H9 (cell line): ENCODE results near the gene SLC38A3. TPM values are rescaled to one million over a fixed set of nuclear protein-coding genes. Genes with fewer than 3 reads are reported as not detected.

Source experiments
- DNase-seq: peaks from one replicate; pipeline ENCODE4 v3.0.0-alpha.2; 2017
- H2AFZ ChIP-seq: one replicate; pipeline ENCODE4 v1.6.1; 2013; ENCODE audit warnings: mild to moderate bottlenecking, low read length, control low read depth, moderate library complexity
- H2AK5ac ChIP-seq: 2 replicates; pipeline ENCODE4 v1.6.1; 2013; ENCODE audit warnings: low read length, control low read depth, mixed read lengths; ENCODE audit not compliant: insufficient read length
- H2BK120ac ChIP-seq: one replicate; pipeline ENCODE4 v1.6.1; 2013; ENCODE audit warnings: low read depth, mild to moderate bottlenecking, low read length, control low read depth, inconsistent platforms; ENCODE audit not compliant: poor library complexity, severe bottlenecking
- H2BK12ac ChIP-seq: 2 replicates; pipeline ENCODE4 v1.6.1; 2013; ENCODE audit warnings: low read length, control low read depth, mixed read lengths, low read depth; ENCODE audit not compliant: insufficient read length
- H2BK15ac ChIP-seq: 2 replicates; pipeline ENCODE4 v1.6.1; 2013; ENCODE audit warnings: low read depth, low read length, control low read depth
- H2BK20ac ChIP-seq: one replicate; pipeline ENCODE4 v1.6.1; 2013; ENCODE audit warnings: low read depth, mild to moderate bottlenecking, low read length, control low read depth, inconsistent platforms; ENCODE audit not compliant: poor library complexity, severe bottlenecking
- H2BK5ac ChIP-seq: 2 replicates; pipeline ENCODE4 v1.6.1; 2013; ENCODE audit warnings: low read length, control low read depth, mixed read lengths; ENCODE audit not compliant: insufficient read length
- H3K14ac ChIP-seq: 2 replicates; pipeline ENCODE4 v1.6.1; 2013; ENCODE audit warnings: low read length, control low read depth; ENCODE audit not compliant: insufficient read depth
- H3K18ac ChIP-seq: 2 replicates; pipeline ENCODE4 v1.6.1; 2013; ENCODE audit warnings: low read depth, mild to moderate bottlenecking, mixed read lengths, low read length, control low read depth; ENCODE audit not compliant: insufficient read length
- H3K23ac ChIP-seq: 2 replicates; pipeline ENCODE4 v1.6.1; 2013; ENCODE audit warnings: low read length, control low read depth, mixed read lengths, low read depth; ENCODE audit not compliant: insufficient read length
- H3K23me2 ChIP-seq: 2 replicates; pipeline ENCODE4 v1.6.1; 2013; ENCODE audit warnings: low read depth, mild to moderate bottlenecking, mixed read lengths, low read length, control low read depth; ENCODE audit not compliant: insufficient read length, poor library complexity, severe bottlenecking
- H3K27ac ChIP-seq: 2 replicates; pipeline ENCODE4 v1.5.1; 2013; ENCODE audit warnings: low read length, control low read depth, mixed read lengths, low read depth; ENCODE audit not compliant: insufficient read length
- H3K27me3 ChIP-seq: 2 replicates; pipeline ENCODE4 v1.6.1; 2013; ENCODE audit warnings: low read length, control low read depth, inconsistent platforms; ENCODE audit not compliant: insufficient read depth
- H3K4ac ChIP-seq: 2 replicates; pipeline ENCODE4 v1.6.1; 2013; ENCODE audit warnings: low read depth, mild to moderate bottlenecking, control low read depth, inconsistent platforms, low read length, moderate library complexity
- H3K4me1 ChIP-seq: 2 replicates; pipeline ENCODE4 v1.6.1; 2013; ENCODE audit warnings: low read length, control low read depth, inconsistent platforms; ENCODE audit not compliant: insufficient read depth
- H3K4me2 ChIP-seq: 2 replicates; pipeline ENCODE4 v1.6.1; 2013; ENCODE audit warnings: low read length, control low read depth, mixed read lengths; ENCODE audit not compliant: insufficient read length, insufficient read depth
- H3K56ac ChIP-seq: 2 replicates; pipeline ENCODE4 v1.6.1; 2013; ENCODE audit warnings: low read depth, mild to moderate bottlenecking, mixed read lengths, low read length, control low read depth; ENCODE audit not compliant: insufficient read length
- H3K79me1 ChIP-seq: 2 replicates; pipeline ENCODE4 v1.6.1; 2013; ENCODE audit warnings: low read depth, mild to moderate bottlenecking, moderate library complexity, low read length, control low read depth, inconsistent platforms; ENCODE audit not compliant: insufficient read depth, poor library complexity, severe bottlenecking
- H3K79me2 ChIP-seq: 2 replicates; pipeline ENCODE4 v1.6.1; 2013; ENCODE audit warnings: low read length, control low read depth, inconsistent platforms; ENCODE audit not compliant: insufficient read depth
- H3K9ac ChIP-seq: 2 replicates; pipeline ENCODE4 v1.6.1; 2013; ENCODE audit warnings: low read length, control low read depth, mixed read lengths; ENCODE audit not compliant: insufficient read length; ENCODE audit errors: extremely low read depth
- H3K9me3 ChIP-seq: one replicate; pipeline ENCODE4 v1.6.1; 2013; ENCODE audit warnings: low read depth, low read length, inconsistent platforms; ENCODE audit not compliant: control insufficient read depth
- H3T11ph ChIP-seq: one replicate; pipeline ENCODE4 v1.6.1; 2013; ENCODE audit warnings: mild to moderate bottlenecking, low read length, control low read depth, inconsistent platforms
- H4K20me1 ChIP-seq: one replicate; pipeline ENCODE4 v1.6.1; 2013; ENCODE audit not compliant: control insufficient read depth, insufficient read length, insufficient read depth
- H4K5ac ChIP-seq: 2 replicates; pipeline ENCODE4 v1.6.1; 2013; ENCODE audit warnings: low read depth, mild to moderate bottlenecking, mixed read lengths, low read length, control low read depth; ENCODE audit not compliant: insufficient read length
- H4K8ac ChIP-seq: replicated peaks from 2 replicates; pipeline ENCODE4 v1.6.1; 2013; ENCODE audit warnings: low read length, control low read depth, mixed read lengths, low read depth; ENCODE audit not compliant: insufficient read length
- H4K91ac ChIP-seq: 2 replicates; pipeline ENCODE4 v1.6.1; 2013; ENCODE audit warnings: low read depth, mild to moderate bottlenecking, moderate library complexity, mixed read lengths, low read length, control low read depth; ENCODE audit not compliant: insufficient read length
- H3K27ac Mint-ChIP-seq, 3 experiments: 2 replicates in 2 of 3; 3 replicates in 1 of 3; pipeline ENCODE4 v1.8.0; 2020 to 2021; ENCODE audit warnings: mixed read lengths in 3 of 3, mild to moderate bottlenecking in 1 of 3, moderate library complexity in 1 of 3
- H3K27me3 Mint-ChIP-seq: 2 replicates; pipeline ENCODE4 v1.8.0; 2021; ENCODE audit warnings: low read depth, mild to moderate bottlenecking, moderate library complexity, mixed read lengths
- H3K36me3 Mint-ChIP-seq, 3 experiments: 2 replicates in 2 of 3; 3 replicates in 1 of 3; pipeline ENCODE4 v1.8.0; 2020 to 2021; ENCODE audit warnings: low read depth in 3 of 3, mixed read lengths in 3 of 3; ENCODE audit not compliant: insufficient read depth in 1 of 3
- H3K4me1 Mint-ChIP-seq, 2 experiments: 2 replicates each; pipeline ENCODE4 v1.8.0; 2020; ENCODE audit warnings: mixed read lengths in 2 of 2
- H3K4me3 Mint-ChIP-seq, 2 experiments: 2 replicates in 1 of 2; 3 replicates in 1 of 2; pipeline ENCODE4 v1.8.0; 2020 to 2021; ENCODE audit warnings: mild to moderate bottlenecking in 2 of 2, mixed read lengths in 2 of 2, moderate library complexity in 1 of 2
- H3K9me3 Mint-ChIP-seq, 2 experiments: 2 replicates in 1 of 2; 3 replicates in 1 of 2; pipeline ENCODE4 v1.8.0; 2020; ENCODE audit warnings: mild to moderate bottlenecking in 2 of 2, mixed read lengths in 2 of 2, moderate library complexity in 1 of 2
- CTCF ChIP-seq: fragments of 200-600 bp; sonication (generic); conservative IDR thresholded peaks from 3 replicates; pipeline ENCODE4 v1.8.0; 2021; ENCODE audit warnings: antibody characterized with exemption, mild to moderate bottlenecking
- WGBS: extraction: QIAGEN DNeasy Blood & Tissue Kit; methylation state at CpG from one replicate; pipeline ENCODE4 v1.1.7; 2013; ENCODE audit warnings: missing lambda C conversion rate, low lambda C conversion rate, mixed read lengths; ENCODE audit not compliant: insufficient read length; ENCODE audit errors: extremely low coverage; 5-methylcytosine and 5-hydroxymethylcytosine counted together
- total RNA-seq: library from RNA; stranded (reverse); gene quantifications from 2 replicates; pipeline ENCODE4 v1.2.1, GENCODE V29; 2021

The SLC38A3 gene
- total RNA-seq, 1 experiment from 2014 or later = 1.4 TPM

DNA sequence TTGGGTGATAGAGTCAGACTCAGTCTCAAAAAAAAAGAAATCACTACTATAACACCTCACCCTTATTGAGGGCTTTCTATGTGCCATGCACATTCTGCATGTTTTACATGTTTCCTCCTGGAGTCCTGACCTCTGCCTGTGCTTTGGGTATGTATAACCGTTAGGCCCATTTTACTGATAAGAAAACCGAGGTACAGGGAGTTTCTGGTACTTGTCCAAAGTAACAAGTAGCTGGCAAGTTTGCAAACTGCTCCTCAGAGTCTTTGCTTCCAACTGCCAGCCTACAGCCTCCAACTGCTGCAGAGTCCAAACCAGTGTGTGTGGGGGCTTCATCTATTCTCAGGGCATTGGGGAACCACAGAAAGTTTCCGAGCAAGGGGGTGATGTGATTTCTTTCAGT, 27.2 kb downstream of the SLC38A3 start:
- Histone ChIP-seq H3K9ac (no peak overlapping the region), H4K91ac (no peak overlapping the region), H2BK20ac (no peak overlapping the region), H2BK12ac (no peak overlapping the region), H3K56ac (no peak overlapping the region), H2BK15ac (no peak overlapping the region), H2AFZ (no peak overlapping the region), H3K4me2 (no peak overlapping the region), H3K18ac (no peak overlapping the region), H3K4me1 (no peaks in the 10 kb centered on the region), H3K23ac (no peak overlapping the region), H4K5ac (no peak overlapping the region), H3K27ac (no peak overlapping the region), H3K23me2 (peaks cover 16% of the 10 kb centered on the region), H3K27me3 (no peaks in the 10 kb centered on the region), H4K8ac (no peak overlapping the region), H4K20me1 (no peaks in the 10 kb centered on the region), H3K14ac (no peak overlapping the region), H3K79me2 (peaks cover 9% of the 10 kb centered on the region; the same call in 1 of the 2 replicates), H3T11ph (no peak overlapping the region), H3K4ac (no peak overlapping the region), H2BK120ac (no peak overlapping the region), H3K9me3 (no peaks in the 10 kb centered on the region), H2BK5ac (no peak overlapping the region), H3K79me1 (peaks cover 6% of the 10 kb centered on the region), H2AK5ac (no peak overlapping the region)
- WGBS = no CpG with 5 or more reads among the region's 3 CpGs
- H3K27ac Mint-ChIP-seq = no peak overlapping the region
- H3K4me3 Mint-ChIP-seq = no peak overlapping the region
- TF ChIP-seq CTCF = no peak
- peaks cover 0 to 2% (median 0%) of the 10 kb centered on the region in 3 experiments; a peak in 1 of 7 replicates for H3K36me3 Mint-ChIP-seq
- DNase-seq = no peak
- H3K4me1 Mint-ChIP-seq = peaks cover 37 to 46% of the 10 kb centered on the region in 2 experiments
- H3K27me3 Mint-ChIP-seq = peaks cover 8% of the 10 kb centered on the region
- H3K9me3 Mint-ChIP-seq = no peaks in the 10 kb centered on the region; a peak in 1 of 5 replicates
